Endodermal cell (in vitro differentiated cells): Measurements from ENCODE around the gene TM4SF1. TPM values are rescaled to one million over a fixed set of nuclear protein-coding genes. Genes with fewer than 3 reads are reported as not detected.

ENCODE experiments used
- DNase-seq: peaks from one replicate; pipeline ENCODE4 v3.0.0-alpha.2; 2017
- H3K27ac ChIP-seq: 2 replicates; pipeline ENCODE4 v1.5.1; 2013; ENCODE audit warnings: mild to moderate bottlenecking, low read depth, low read length, moderate library complexity
- H3K27me3 ChIP-seq: 2 replicates; pipeline ENCODE4 v1.6.1; 2013; ENCODE audit warnings: mild to moderate bottlenecking, low read length, moderate library complexity; ENCODE audit not compliant: insufficient read depth, control insufficient read depth, poor library complexity, severe bottlenecking
- H3K36me3 ChIP-seq: 2 replicates; pipeline ENCODE4 v1.7.0; 2013; ENCODE audit warnings: mild to moderate bottlenecking, low read length, moderate library complexity; ENCODE audit not compliant: control insufficient read depth, insufficient read depth
- H3K4me1 ChIP-seq: one replicate; pipeline ENCODE4 v1.7.0; 2013; ENCODE audit warnings: low read length; ENCODE audit not compliant: control insufficient read depth, insufficient read depth
- H3K4me3 ChIP-seq: 2 replicates; pipeline ENCODE4 v1.5.1; 2013; ENCODE audit warnings: mild to moderate bottlenecking, low read length, moderate library complexity
- H3K9ac ChIP-seq: 2 replicates; pipeline ENCODE4 v1.6.1; 2013; ENCODE audit warnings: mild to moderate bottlenecking, low read length, moderate library complexity; ENCODE audit not compliant: poor library complexity, severe bottlenecking; ENCODE audit errors: extremely low read depth
- H3K9me3 ChIP-seq: 2 replicates; pipeline ENCODE4 v1.6.1; 2013; ENCODE audit warnings: mild to moderate bottlenecking, low read length, moderate library complexity; ENCODE audit not compliant: control insufficient read depth
- H3K27ac Mint-ChIP-seq: 2 replicates; pipeline ENCODE4 v1.8.0; 2020; ENCODE audit warnings: mixed read lengths
- H3K27me3 Mint-ChIP-seq: 2 replicates; pipeline ENCODE4 v1.8.0; 2021; ENCODE audit warnings: mild to moderate bottlenecking, mixed read lengths; ENCODE audit not compliant: insufficient read depth
- H3K36me3 Mint-ChIP-seq: 2 replicates; pipeline ENCODE4 v1.8.0; 2020; ENCODE audit warnings: low read depth, mixed read lengths
- H3K4me1 Mint-ChIP-seq: 2 replicates; pipeline ENCODE4 v1.8.0; 2020; ENCODE audit warnings: mixed read lengths
- H3K4me3 Mint-ChIP-seq: 2 replicates; pipeline ENCODE4 v1.8.0; 2020; ENCODE audit warnings: mild to moderate bottlenecking, moderate library complexity, mixed read lengths
- H3K9me3 Mint-ChIP-seq: 2 replicates; pipeline ENCODE4 v1.8.0; 2020; ENCODE audit warnings: mild to moderate bottlenecking, mixed read lengths
- CTCF ChIP-seq: fragments of 200-600 bp; sonication (generic); conservative IDR thresholded peaks from 2 replicates; pipeline ENCODE4 v1.5.0; 2021; ENCODE audit warnings: antibody characterized with exemption, mild to moderate bottlenecking
- WGBS, 2 experiments: methylation state at CpG; one replicate each; pipeline versions ENCODE4 v1.1.5 to v1.1.7; 2013; ENCODE audit warnings: missing lambda C conversion rate in 2 of 2, mixed read lengths in 1 of 2; ENCODE audit not compliant: insufficient coverage in 1 of 2, insufficient read length in 1 of 2; 5-methylcytosine and 5-hydroxymethylcytosine counted together
- total RNA-seq, 2 donors: library from RNA; stranded (reverse); fragmentation: NEBNext Ultra II Directional in 1 of 2; extraction: Animal tissue kit (Norgen Biotek cat#: 25700) in 1 of 2; gene quantifications; 2 replicates in 1 of 2; 3 replicates in 1 of 2; pipeline ENCODE4 v1.2.1, GENCODE V29; 2021

The TM4SF1 gene
- total RNA-seq, 2 donors from 2014 or later, result not detected

GRCh38 chr3:149371723-149372114 lies 5.7 kb downstream of the TM4SF1 start:
- Histone ChIP-seq H3K9me3 (no peaks in the 10 kb centered on the region), H3K4me1 (peaks cover 17% of the 10 kb centered on the region), H3K27me3 (peaks cover 3% of the 10 kb centered on the region), H3K36me3 (no peaks in the 10 kb centered on the region), H3K4me3 (no peak overlapping the region), H3K9ac (no peak overlapping the region), H3K27ac (no peak overlapping the region)
- H3K27ac Mint-ChIP-seq, result no peak overlapping the region
- TF ChIP-seq CTCF, result no peak
- peaks cover 26% of the 10 kb centered on the region for H3K4me1 Mint-ChIP-seq
- no peaks in the 10 kb centered on the region for H3K27me3 Mint-ChIP-seq
- DNase-seq, result no peak
- H3K9me3 Mint-ChIP-seq, result no peaks in the 10 kb centered on the region
- 91% methylated on average over 2 of the region's 2 CpGs; no CpG with 5 or more reads in 1 of the 2 experiments for WGBS, 2 experiments
- H3K4me3 Mint-ChIP-seq, result no peak overlapping the region
- H3K36me3 Mint-ChIP-seq, result no peaks in the 10 kb centered on the region

GRCh38 chr3:149371001-149371722 lies 6.3 kb downstream of the TM4SF1 start:
- no peak overlapping the region for H3K4me3 Mint-ChIP-seq
- Histone ChIP-seq H3K9me3 (no peaks in the 10 kb centered on the region), H3K9ac (no peak overlapping the region), H3K36me3 (no peaks in the 10 kb centered on the region), H3K27ac (no peak overlapping the region), H3K4me3 (no peak overlapping the region), H3K27me3 (no peaks in the 10 kb centered on the region), H3K4me1 (peaks cover 17% of the 10 kb centered on the region)
- 87 to 91% methylated on average over 7 of the region's 7 CpGs for WGBS, 2 experiments
- TF ChIP-seq CTCF, result peak; percentile 31
- no peaks in the 10 kb centered on the region for H3K27me3 Mint-ChIP-seq
- no peaks in the 10 kb centered on the region for H3K9me3 Mint-ChIP-seq
- H3K27ac Mint-ChIP-seq, result no peak overlapping the region
- no peak for DNase-seq
- no peaks in the 10 kb centered on the region for H3K36me3 Mint-ChIP-seq
- peaks cover 26% of the 10 kb centered on the region for H3K4me1 Mint-ChIP-seq

- Mint-ChIP-seq H3K27ac (peak overlapping the region; percentile 78), H3K27me3 (no peaks in the 10 kb centered on the region), H3K4me1 (peaks cover 26% of the 10 kb centered on the region), H3K36me3 (no peaks in the 10 kb centered on the region), H3K4me3 (no peak overlapping the region), H3K9me3 (no peaks in the 10 kb centered on the region)
- H3K9ac ChIP-seq, result no peak overlapping the region
- H3K9me3 ChIP-seq, result no peaks in the 10 kb centered on the region
- TF ChIP-seq CTCF, result no peak
- 44 to 49% methylated on average over 3 of the region's 3 CpGs for WGBS, 2 experiments
- no peak overlapping the region for H3K27ac ChIP-seq
- no peaks in the 10 kb centered on the region for H3K36me3 ChIP-seq
- H3K4me1 ChIP-seq, result peaks cover 17% of the 10 kb centered on the region
- no peak overlapping the region for H3K4me3 ChIP-seq
- H3K27me3 ChIP-seq, result no peaks in the 10 kb centered on the region
- DNase-seq, result no peak
Observed at GRCh38 chr3:149369991-149370866, 7.2 kb downstream of the TM4SF1 start.
